MCF 10A (cell line): ENCODE measurements around the gene IGLON5. TPM values are rescaled to one million over a fixed set of nuclear protein-coding genes. Genes with fewer than 3 reads are reported as not detected.

Experiments used
- BruUV-seq: library from RNA; stranded (reverse); fragments of 400-500 nt; replicated peaks from 2 replicates; lab custom pipeline; 2021; lab: Mats Ljungman, UMichigan
- CTCF ChIA-PET: fragments of 300-600 bp; sonication (Branson Sonifier 250); formaldehyde crosslinking; extraction: SDS; loops from one replicate; lab custom pipeline; 2021; ENCODE audit warnings: antibody characterized with exemption, inconsistent platforms; lab: Yijun Ruan, JAX
- POLR2A ChIA-PET: fragments of 300-600, 350-650 bp; sonication (Branson Sonifier 250); formaldehyde crosslinking; extraction: SDS; loops from one replicate; lab custom pipeline; 2020; ENCODE audit warnings: antibody characterized with exemption, inconsistent platforms; lab: Yijun Ruan, JAX
- DNase-seq: peaks from one replicate; pipeline ENCODE4 v3.0.0-alpha.2; 2018; ENCODE audit not compliant: unreplicated experiment
- H3K27ac Mint-ChIP-seq: one replicate; pipeline ENCODE4 v1.8.0; 2022; ENCODE audit warnings: mild to moderate bottlenecking, low read depth, mixed read lengths; ENCODE audit not compliant: unreplicated experiment
- H3K27me3 Mint-ChIP-seq: one replicate; pipeline ENCODE4 v1.8.0; 2022; ENCODE audit warnings: mixed read lengths; ENCODE audit not compliant: insufficient read depth, unreplicated experiment
- H3K36me3 Mint-ChIP-seq: one replicate; pipeline ENCODE4 v1.8.0; 2022; ENCODE audit warnings: mild to moderate bottlenecking, moderate library complexity, mixed read lengths; ENCODE audit not compliant: insufficient read depth, unreplicated experiment
- H3K4me1 Mint-ChIP-seq: one replicate; pipeline ENCODE4 v1.8.0; 2022; ENCODE audit warnings: mixed read lengths; ENCODE audit not compliant: insufficient read depth, unreplicated experiment
- H3K4me3 Mint-ChIP-seq: one replicate; pipeline ENCODE4 v1.8.0; 2022; ENCODE audit warnings: mild to moderate bottlenecking, moderate library complexity, mixed read lengths; ENCODE audit not compliant: unreplicated experiment
- H3K9me3 Mint-ChIP-seq: one replicate; pipeline ENCODE4 v1.8.0; 2022; ENCODE audit warnings: mixed read lengths; ENCODE audit not compliant: unreplicated experiment
- CTCF ChIP-seq: fragments of 200-600 bp; IDR thresholded peaks from one replicate; pipeline ENCODE4 v1.8.0; 2022; ENCODE audit warnings: antibody characterized with exemption, mild to moderate bottlenecking; ENCODE audit not compliant: unreplicated experiment
- intact Hi-C: fragments of 100-400 bp; cut with micrococcal nuclease; formaldehyde crosslinking; loops from 2 replicates; pipeline ENCODE4 v1.14.1; 2022
- total RNA-seq: library from RNA; stranded (reverse); gene quantifications from 2 replicates; pipeline ENCODE4 v1.2.3, GENCODE V29; 2022

Gene IGLON5
- total RNA-seq, 1 experiment from 2014 or later, result not detected

DNA sequence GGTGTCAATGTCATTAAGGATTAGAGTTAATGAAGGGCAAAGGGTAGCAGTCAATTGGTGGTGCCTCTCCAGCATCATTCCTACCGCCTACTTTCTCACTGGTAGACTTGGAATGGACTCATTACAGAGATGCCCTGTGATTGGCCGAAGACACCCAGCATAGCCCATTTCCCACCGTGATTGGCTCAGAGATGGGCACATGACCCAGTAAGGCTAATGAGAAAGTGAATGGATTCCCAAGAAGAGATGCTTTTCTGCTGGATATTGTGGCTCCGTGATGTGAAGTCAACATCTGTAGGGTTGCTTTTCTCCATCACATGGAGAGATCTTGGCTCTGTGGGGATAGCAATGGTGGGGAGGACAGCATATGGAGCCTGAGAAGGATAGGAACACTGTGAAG lies 18.9 kb downstream of the IGLON5 start:
- H3K4me3 Mint-ChIP-seq, result no peak overlapping the region
- peaks cover 36% of the 10 kb centered on the region for H3K9me3 Mint-ChIP-seq
- intact Hi-C loops, result no loop called here
- no TSS peak for BruUV-seq
- H3K4me1 Mint-ChIP-seq, result no peaks in the 10 kb centered on the region
- TF ChIP-seq CTCF, result no peak
- ChIA-PET POLR2A (no interaction called here), CTCF (interaction anchor here (0.6 kb wide), 1 partner anchor 208 kb away, joined by 3 read pairs; no protein-coding TSS in a partner anchor)
- no peaks in the 10 kb centered on the region for H3K27me3 Mint-ChIP-seq
- H3K27ac Mint-ChIP-seq, result no peak overlapping the region
- no peak for DNase-seq
- H3K36me3 Mint-ChIP-seq, result peaks cover 11% of the 10 kb centered on the region

- intact Hi-C loops, result no loop called here
- H3K4me1 Mint-ChIP-seq, result no peaks in the 10 kb centered on the region
These were observed 19.7 kb downstream of the IGLON5 start for GRCh38 chr19:51331193-51331592.

DNA sequence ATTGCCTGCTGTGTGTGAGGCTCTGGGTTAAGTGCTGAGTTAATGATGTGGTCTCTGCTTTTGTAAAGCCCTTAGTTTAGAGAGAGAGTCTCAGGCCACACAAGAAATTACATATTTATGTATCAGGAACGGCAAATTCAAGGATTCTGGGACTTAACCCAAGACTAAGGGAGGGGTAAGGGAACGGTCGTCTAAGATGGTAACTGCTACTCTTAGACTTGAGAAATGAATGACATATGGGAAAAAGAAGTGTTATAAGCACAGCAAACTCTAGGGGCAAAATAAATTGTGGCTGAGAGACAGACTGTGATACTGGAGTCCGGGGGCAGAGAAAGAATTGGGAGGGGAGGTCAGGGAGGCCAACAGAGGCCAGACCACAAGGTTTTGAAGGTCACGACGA lies 20.3 kb downstream of the IGLON5 start:
- no peaks in the 10 kb centered on the region for H3K4me1 Mint-ChIP-seq
- no peak for TF ChIP-seq CTCF
- H3K4me3 Mint-ChIP-seq, result no peak overlapping the region
- BruUV-seq, result no TSS peak
- H3K36me3 Mint-ChIP-seq, result peaks cover 7% of the 10 kb centered on the region
- peaks cover 37% of the 10 kb centered on the region for H3K9me3 Mint-ChIP-seq
- no peak overlapping the region for H3K27ac Mint-ChIP-seq
- intact Hi-C loops, result no loop called here
- DNase-seq, result no peak
- no peaks in the 10 kb centered on the region for H3K27me3 Mint-ChIP-seq
- CTCF ChIA-PET, result no interaction called here
- POLR2A ChIA-PET, result no interaction called here

More at GRCh38 chr19:51331193-51331592, 19.7 kb downstream of the IGLON5 start:
- Mint-ChIP-seq H3K36me3 (peaks cover 7% of the 10 kb centered on the region), H3K27ac (no peak overlapping the region), H3K27me3 (no peaks in the 10 kb centered on the region), H3K4me3 (no peak overlapping the region), H3K9me3 (peaks cover 37% of the 10 kb centered on the region)
- TF ChIP-seq CTCF, result no peak
- POLR2A ChIA-PET, result no interaction called here
- DNase-seq, result no peak
- CTCF ChIA-PET, result interaction anchor here (0.6 kb wide), 1 partner anchor 208 kb away, joined by 3 read pairs; no protein-coding TSS in a partner anchor
- no TSS peak for BruUV-seq

- Mint-ChIP-seq H3K27ac (no peak overlapping the region), H3K36me3 (peaks cover 7% of the 10 kb centered on the region), H3K9me3 (peaks cover 37% of the 10 kb centered on the region), H3K4me1 (no peaks in the 10 kb centered on the region), H3K4me3 (no peak overlapping the region), H3K27me3 (no peaks in the 10 kb centered on the region)
- intact Hi-C loops, result no loop called here
- CTCF ChIA-PET, result interaction anchor here (0.5 to 0.7 kb wide), 2 partner anchors 59 to 99 kb away, joined by 4 to 9 read pairs; no protein-coding TSS in a partner anchor
- TF ChIP-seq CTCF, result no peak
- no TSS peak for BruUV-seq
- POLR2A ChIA-PET, result no interaction called here
- DNase-seq, result no peak
These were observed 22.5 kb downstream of the IGLON5 start for GRCh38 chr19:51333836-51334460.
